HL-60/S4 (cell line): ENCODE measurements around the gene MRNIP.
"Not testable (repeated sequence)": the region's sequence is repeated elsewhere in the genome, so short reads cannot be mapped to it uniquely, and the experiment has no call there.

Source experiments
- in situ Hi-C: fragments of 300-500 bp; cut with MboI; formaldehyde crosslinking; loops from 2 replicates; pipeline ENCODE4 v1.14.3; 2022; ENCODE audit warnings: low sequenced_read_pairs

Gene MRNIP

GRCh38 chr5:179840766-179841165, 17.9 kb downstream of the MRNIP start:
- in situ Hi-C loops: no loop called here

DNA sequence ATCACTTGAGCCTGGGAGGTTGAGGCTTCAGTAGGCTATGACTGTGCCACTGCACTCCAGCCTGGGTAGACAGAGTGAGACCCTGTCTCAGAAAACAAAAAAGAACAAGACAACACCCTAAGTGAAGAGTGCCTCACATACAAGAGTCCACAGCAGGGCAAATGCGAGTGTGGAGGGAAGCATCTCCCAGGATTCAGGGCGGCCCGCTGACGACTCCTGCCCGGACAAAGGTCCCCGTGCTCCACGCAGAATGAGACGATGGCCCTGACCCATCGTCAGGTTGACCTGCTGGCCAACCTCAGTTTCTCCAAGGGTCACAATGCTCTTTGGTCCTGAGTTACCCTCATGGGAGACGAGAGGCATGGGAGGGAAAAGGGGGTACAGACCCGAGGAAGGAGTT, 18.3 kb downstream of the MRNIP start:
- in situ Hi-C loops: no loop called here

DNA sequence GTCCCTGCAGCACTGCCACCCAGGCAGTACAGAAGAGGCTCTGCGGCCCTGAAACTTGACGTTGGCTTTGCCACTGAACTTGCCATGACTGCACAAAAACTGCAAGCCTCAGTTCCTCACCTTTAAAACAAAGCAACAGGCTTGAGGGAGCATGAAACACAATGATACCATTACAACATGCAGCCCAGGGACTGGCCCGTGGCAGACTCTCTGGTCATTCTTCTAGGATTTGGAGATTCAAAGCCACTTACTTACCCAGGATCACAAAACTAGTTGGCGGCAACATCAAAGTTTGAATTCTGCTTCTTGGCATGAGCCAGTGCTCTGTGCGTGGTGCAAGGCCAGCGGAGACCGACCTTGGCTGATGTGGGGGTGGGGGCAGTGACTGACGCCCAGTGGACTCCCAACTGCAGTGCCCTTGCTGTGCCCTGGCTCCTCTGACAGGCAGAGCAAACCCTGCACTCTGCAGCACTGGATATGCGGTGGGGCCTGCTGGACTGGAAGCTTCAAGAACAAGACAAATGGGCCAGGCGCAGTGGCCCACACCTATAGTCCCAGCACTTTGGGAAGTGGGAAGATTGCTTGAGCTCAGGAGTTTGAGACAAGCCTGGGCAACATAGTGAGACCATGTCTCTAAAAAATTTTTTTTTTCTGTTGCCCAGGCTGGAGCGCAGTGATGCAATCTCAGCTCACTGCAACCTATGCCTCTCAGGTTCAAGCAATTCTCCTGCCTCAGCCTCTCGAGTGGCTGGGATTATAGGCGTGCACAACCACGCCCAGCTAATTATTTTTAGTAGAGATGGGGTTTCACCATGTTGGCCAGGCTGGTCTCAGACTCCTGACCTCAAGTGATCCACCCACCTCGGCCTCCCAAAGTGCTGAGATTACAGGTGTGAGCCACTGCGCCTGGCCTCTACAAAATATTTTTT, 19.0 kb downstream of the MRNIP start:
- in situ Hi-C loops: no loop called here

DNA sequence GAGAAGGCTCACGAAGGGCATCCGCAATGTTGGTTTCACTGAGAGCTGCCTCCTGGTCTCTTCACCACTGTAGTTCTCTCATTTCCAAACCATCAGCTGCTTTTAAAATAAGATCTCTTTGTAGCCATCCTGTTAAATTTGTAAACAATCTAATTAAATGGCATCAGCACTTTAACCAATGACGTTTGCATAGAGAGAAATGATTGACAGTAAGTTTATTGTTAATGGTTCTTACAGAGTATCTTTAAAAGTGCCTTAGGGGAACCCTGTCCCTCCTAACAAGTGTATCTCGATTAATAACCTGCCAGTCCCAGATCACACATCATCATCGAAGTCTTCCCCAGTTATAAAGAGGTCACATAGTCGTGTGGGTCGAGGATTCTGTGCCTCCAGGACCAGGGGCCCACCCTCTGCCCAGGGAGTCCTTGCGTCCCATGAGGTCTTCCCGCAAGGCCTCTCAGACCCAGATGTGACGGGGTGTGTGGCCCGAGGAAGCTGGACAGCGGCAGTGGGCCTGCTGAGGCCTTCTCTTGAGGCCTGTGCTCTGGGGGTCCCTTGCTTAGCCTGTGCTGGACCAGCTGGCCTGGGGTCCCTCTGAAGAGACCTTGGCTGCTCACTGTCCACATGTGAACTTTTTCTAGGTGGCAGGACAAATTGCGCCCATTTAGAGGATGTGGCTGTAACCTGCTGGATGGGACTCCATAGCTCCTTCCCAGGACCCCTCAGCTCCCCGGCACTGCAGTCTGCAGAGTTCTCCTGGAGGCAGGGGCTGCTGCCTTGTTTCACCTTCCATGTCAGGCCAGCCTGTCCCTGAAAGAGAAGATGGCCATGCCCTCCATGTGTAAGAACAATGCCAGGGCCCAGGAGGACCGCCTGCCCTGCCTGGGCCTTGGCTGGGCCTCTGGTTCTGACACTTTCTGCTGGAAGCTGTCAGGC, 21.3 kb downstream of the MRNIP start:
- in situ Hi-C loops: no loop called here

GRCh38 chr5:179836225-179837019, 22.2 kb downstream of the MRNIP start:
- in situ Hi-C loops: no loop called here

DNA sequence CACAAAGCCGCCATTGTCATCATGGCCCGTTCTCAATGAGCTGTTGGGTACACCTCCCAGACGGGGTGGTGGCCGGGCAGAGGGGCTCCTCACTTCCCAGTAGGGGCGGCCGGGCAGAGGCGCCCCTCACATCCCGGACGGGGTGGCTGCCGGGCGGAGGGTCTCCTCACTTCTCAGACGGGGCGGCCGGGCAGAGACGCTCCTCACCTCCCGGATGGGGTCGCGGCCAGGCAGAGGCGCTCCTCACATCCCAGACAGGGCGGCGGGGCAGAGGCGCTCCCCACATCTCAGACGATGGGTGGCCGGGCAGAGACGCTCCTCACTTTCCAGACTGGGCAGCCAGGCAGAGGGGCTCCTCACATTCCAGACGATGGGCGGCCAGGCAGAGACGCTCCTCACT, 23.7 kb downstream of the MRNIP start:
- in situ Hi-C loops: not testable (repeated sequence)

GRCh38 chr5:179834120-179834519, 24.5 kb downstream of the MRNIP start:
- in situ Hi-C loops: no loop called here

DNA sequence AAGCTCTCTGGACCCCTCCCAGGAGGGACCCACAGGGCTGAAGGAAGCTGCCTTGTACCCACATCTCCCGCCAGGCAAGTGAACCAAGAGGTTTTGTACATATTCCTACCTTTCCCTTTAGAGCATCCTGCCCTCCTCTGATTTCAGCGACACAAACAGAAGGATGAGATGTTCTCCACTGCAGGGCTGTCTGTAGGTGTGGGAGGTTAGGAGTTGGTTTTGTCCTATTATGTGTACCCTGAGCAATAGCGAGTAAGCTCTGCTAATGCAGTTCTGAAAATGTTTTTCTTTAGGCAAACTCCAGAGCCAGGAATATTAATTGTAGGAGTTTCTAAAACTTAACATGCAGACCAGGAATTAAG, 24.9 kb downstream of the MRNIP start:
- in situ Hi-C loops: no loop called here

DNA sequence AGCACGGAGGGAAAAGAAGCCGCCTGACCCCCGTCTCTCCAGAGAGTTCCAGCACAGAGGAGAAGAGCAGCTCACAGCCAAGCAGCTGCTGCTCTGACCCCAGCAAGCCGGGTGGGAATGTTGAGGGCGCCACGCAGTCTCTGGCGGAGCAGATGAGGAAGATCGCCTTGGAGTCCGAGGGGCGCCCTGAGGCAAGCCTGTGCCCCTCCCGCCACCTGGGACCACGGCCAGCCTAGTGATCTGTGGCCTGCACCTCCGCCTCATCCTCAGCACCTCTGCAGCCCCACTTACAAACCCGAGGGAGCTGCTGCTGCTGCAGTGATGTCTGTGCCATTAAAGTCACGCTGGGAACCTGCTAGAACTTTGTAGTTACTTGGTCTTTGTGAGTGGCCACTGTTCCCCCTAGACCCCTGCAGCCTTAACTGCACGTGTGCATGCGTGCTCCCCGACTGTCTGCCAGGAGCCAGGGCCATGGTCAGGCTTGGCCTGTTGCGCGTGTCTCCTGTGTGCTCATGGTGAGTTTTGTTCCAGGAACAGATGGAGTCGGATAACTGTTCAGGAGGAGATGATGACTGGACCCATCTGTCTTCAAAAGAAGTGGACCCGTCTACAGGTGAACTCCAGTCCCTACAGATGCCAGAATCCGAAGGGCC, 25.4 kb downstream of the MRNIP start:
- in situ Hi-C loops: no loop called here

DNA sequence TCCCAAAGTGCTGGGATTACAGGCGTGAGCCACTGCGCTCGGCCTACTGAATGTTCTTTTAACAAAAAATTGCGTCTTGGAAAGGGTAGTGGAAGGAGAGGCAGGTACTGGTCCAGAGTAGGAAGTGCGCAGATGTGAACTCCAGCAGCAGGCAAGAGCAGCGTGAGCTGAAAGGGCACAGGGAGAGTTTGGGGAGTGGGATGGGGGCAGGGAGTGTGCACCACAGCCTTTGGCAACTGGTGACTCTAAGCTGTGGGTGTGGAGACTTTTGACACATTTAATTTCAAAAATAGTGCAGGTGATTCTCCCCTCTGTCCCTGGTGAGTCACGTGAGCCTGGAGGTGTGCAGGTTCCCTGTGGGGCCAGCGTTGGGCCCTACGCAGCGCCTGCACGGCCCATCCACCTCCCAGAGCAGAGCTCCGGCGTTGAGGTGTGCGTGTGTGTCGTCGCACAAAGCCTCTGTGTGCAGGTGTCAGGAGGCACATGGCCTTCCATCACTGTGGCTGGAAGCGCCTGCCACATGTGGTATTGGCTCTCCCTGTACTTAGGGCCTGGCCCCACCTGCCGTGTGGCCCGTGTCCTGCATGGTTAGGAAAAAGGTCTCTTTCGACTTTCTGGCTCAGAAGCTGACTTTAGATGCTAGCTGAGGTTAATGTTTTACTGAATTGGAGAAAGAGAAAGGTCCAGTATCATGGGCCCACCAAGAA, 26.4 kb downstream of the MRNIP start:
- in situ Hi-C loops: no loop called here

- in situ Hi-C loops: no loop called here
Measured at GRCh38 chr5:179830818-179831468, 27.7 kb downstream of the MRNIP start.

- in situ Hi-C loops: no loop called here
Measured at GRCh38 chr5:179829732-179830435, 28.7 kb downstream of the MRNIP start.

DNA sequence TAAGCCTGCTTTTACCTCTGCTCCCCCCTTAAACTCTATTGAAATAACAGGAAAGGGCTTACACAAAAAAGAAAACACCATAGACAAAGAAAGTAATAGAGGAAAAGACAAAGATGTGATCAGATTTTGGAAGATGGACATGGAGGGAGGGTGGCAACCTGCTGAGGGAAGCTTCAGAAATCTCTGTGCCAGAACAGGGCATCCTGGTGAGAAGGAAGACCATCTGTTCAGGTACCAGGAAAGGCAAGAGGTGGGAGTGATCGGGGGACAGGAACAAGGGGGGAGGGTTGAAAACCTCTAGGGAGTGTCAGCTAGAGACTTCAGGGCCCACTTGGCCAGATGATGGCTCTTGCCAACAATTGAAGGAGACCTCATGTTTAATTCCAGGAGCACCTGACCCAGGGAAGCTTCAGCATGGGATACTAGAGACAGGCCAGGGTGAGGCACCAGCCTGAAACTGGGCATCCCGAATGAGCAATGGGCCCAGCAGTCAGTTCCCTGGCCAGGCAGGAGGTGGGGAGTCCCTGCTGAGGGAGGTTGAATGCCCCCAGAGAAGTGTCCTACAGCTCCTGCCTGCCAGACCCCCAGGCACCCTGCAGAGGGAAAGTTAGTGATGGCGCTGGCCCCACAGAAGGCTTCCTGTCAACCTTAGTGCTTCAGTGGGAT, 29.7 kb downstream of the MRNIP start:
- in situ Hi-C loops: no loop called here

DNA sequence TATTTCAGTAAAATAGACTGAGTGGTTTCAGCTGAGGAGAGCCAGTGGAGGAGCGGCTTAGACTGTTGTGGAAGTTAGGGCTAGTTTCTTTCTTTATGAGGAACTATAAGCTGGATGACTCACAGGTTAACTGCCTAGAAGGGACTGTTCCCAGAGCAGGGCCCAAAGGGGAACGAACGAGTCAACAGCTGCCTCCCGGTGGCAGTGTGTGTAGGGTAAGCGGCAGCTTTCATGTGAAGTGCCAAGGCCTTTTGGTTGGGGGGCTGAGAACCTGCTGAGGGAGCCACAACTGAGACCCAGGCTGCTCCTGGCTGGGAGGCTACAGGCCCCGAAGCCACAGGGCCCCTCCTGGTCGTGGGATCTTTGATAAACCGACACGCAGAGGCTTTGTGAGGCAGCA, 30.9 kb downstream of the MRNIP start:
- in situ Hi-C loops: no loop called here

DNA sequence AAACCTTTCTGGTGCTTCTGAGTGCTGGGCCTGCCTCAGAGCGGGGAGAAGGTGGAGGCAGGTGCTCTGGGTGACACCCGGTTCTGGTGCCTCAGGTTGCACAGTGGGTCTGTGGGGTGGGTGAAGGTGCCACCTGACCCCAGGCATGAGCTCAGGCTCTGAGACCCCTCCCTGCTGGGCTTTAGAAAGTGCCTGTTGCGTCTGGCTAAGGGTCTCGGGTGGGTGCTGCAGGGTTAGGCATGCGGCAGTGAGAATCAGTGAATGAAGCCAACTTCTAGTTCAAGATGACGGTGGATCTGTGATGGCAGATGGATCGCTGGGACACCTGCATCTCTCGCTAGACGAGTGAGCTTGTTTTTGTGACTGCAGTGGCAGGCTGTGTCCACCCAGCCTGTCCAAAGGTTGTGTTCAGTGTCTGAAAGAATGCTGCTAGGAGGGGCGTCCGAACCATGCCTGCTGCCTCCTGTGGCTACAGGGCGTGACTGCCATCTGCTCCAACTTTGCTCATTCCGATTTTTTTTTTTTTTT, 32.9 kb downstream of the MRNIP start:
- in situ Hi-C loops: no loop called here

- in situ Hi-C loops: loop anchor here (25.0 kb wide), 1 partner anchor 263 kb away; no protein-coding TSS in a partner anchor
Measured at GRCh38 chr5:179824745-179825112, 33.9 kb downstream of the MRNIP start.

DNA sequence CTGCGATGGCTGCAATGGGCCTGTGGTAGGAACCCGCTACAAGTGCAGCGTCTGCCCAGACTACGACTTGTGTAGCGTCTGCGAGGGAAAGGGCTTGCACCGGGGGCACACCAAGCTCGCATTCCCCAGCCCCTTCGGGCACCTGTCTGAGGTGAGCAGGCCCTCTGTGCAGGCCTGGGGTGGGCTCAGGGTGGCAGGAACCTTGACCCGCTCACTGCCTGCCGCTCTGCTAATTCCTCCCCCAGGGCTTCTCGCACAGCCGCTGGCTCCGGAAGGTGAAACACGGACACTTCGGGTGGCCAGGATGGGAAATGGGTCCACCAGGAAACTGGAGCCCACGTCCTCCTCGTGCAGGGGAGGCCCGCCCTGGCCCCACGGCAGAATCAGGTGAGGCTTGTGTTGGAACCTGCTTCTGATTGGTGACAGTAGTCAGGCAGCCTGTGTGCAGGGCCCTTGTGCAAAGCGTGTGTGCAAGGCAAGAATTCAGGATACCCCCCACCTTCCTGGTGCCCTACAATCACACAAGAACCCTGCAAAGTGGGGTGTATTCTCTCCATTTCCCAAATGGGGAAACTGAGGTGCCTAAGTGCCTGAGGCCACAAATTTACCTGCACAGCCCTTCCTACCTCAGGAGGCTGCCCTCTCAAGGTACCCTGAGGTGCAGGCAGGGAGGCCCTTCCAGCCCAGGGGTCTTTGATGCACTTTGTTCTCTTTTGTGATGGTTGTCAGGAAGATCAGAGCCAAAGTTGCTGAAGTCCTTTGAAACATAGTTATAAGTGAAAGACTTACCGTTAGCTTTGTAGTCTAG, 34.5 kb downstream of the MRNIP start:
- in situ Hi-C loops: loop anchor here (25.0 kb wide), 1 partner anchor 263 kb away; no protein-coding TSS in a partner anchor
